DOHH2 (cell line): Measurements from ENCODE around the gene MRPL41.
"Not testable (repeated sequence)": the region's sequence is repeated elsewhere in the genome, so short reads cannot be mapped to it uniquely, and the experiment has no call there.

Experiments used
- CTCF ChIP-seq: fragments of 200-600 bp; sonication (generic); IDR thresholded peaks from one replicate; pipeline ENCODE4 v1.5.1; 2014; ENCODE audit warnings: antibody characterized with exemption, mild to moderate bottlenecking, low read depth, low read length; ENCODE audit not compliant: poor library complexity, severe bottlenecking
- EZH2phosphoT487 ChIP-seq: fragments of 200-600 bp; sonication (generic); IDR thresholded peaks from 2 replicates; pipeline ENCODE4 v1.6.1; 2017; ENCODE audit warnings: borderline replicate concordance, mild to moderate bottlenecking, antibody characterized with exemption, low read length, moderate library complexity, mixed read lengths

- not testable (repeated sequence) for TF ChIP-seq CTCF, EZH2phosphoT487
Observed at GRCh38 chr9:137511126-137511525, 40.6 kb upstream of the MRPL41 start.
